ENCODE results near the gene CAPN5.
"Not testable (repeated sequence)": the region's sequence is repeated elsewhere in the genome, so short reads cannot be mapped to it uniquely, and the experiment has no call there.

Gene CAPN5

DNA sequence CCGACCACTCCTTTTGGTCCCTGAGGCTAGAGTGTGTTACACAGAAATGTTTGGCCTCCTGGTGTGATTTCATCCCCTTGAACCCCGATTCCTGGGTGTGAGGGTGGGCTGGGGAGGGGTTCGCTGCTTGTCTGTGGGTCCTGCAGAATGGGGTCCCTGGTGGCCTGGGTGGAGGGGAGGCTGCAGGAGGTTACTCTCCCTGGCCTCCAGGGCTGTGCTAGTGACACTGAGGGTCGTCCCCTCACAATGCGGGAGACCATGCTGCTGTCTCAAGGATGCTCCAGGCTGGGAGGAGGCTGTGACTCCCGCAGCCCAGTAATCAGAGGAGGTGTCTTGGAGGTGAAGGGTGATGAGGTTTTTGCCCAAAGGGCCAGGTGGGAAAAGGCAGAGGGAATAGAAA, 18.9 kb downstream of the CAPN5 start:
- no peak for DNase-seq

DNA sequence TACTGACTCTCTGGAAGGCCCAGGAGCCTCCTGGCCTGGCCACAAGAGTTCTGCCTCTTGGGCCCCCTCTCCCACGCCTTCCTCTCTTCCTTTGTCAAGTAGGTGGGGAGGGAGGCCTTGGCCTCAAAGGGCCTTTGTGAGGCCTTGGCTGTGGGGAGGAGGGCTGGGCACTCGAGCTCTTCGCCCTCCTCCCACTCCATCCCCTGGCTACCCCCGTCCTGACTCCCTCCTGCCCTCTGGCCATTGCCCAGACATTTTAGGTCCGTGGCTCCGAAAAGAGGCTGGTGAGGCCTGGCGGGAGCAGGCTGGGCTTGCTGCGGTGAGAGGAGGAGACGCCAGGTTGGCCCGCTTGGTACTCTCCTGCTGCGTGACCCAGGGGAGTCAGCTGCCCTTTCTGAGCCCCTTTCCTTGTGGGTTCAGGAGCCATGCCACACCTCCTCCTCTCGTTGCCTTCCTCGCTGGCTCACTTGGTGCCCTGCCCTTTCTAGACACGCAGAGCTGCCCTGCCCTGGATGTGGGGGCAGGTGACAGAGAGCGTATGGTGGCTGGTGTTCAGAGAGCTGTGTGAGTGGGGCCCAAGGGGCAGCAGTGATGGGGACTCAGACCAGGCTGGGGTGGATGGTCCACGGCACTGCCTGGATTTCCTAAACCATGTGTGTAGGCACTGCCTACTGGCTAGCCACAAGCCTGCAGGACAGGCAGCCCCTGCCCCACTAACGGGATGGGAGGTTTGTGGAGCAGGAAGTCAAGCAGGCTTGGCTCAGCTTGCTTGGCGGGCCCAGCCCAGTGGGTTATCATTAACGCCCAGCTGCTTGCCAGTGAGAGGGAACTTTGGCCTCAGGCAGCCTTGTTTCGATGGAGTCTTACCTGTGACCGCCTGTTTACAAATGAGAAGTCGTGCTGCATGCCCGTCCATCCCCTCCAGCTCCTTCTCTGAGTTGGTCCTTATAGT, 20.0 kb downstream of the CAPN5 start:
- no peak for DNase-seq

DNA sequence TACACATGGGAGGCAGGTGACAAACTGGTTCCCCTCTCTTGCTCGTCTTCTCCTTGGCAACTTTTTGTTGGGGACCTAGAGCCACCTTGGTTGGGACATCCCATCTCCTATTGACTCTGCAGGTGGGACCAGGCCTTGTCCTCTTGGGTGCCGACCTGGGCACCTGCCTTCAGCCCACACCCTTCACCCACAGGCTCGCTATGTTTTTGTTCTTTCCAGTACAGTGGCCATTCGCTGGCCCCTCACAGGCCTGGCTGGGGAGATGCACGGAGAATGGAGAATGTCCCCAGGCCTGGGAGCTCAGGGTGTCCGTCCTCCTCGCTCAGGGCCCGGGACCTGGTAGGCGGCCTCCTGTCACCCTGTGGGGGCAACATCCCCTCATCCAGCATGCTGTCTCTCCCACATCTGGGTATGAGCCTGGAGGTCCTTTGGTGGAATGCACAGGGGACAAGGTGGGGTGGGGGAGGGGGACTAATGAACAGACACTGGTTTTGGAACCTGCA, 21.0 kb downstream of the CAPN5 start:
- DNase-seq, result no peak

DNA sequence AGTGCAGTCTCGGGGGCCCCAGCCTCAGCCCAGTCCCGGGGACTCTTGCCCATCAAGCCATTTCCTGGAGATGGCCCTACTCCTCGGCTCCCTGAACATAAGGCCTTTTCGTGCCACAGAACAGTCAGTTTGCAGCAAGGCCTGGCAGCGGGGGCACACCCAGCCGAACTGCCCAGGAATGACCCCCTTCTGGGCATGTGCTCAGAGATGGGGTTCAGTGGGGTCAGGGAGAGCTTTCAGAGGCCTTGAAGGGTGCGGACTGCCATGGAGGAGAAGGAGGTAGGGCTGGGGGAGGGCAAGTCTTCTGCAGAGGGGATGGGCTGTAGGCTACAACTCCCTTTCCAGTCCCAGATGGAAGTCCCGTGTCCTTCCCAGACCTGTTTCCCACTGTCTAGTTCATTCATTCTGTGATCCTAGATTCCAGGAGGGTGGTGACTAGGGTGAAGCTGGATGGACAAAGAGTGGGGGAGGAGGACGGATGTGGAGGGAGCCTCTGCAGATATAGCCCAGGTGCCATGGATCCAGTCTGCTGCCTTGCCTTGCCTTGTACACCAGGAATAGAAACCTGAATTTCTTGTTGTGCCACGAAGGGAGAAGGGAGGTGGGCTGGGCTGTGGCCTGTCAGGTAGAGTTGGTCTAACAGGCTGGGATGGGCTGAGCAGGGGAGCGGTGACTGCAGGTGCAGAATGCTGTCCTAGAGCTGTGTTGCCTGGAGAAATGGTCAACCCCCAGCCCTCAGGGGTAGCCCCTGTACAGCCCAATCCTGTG, 21.6 kb downstream of the CAPN5 start:
- no peak for DNase-seq

DNA sequence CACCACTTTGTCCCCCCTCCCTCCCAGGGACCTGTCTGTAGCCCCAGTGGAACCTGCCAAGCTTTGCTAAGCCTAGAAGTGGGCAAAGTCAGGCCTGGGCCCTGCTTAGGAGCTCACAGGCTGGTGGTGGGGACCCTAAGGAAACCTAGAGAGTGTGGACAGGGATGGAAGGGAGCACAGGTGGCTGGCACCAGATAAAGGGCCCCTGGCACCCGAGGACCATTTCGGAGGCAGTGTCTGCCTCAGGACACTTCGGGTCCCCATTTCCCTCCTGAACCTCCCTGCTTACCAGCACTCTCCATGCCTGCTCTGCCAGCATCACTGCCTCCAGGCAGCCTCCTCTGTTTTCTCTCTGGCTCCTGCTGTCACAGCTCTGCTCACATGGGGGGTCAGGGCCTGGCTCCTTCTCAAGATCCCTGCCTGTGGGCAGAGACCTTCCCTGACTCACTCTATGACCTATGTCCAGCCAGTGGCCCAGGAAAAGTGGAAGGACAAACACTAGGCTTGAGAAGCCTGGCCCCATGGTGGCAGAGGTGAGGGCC, 22.3 kb downstream of the CAPN5 start:
- DNase-seq, result no peak

DNA sequence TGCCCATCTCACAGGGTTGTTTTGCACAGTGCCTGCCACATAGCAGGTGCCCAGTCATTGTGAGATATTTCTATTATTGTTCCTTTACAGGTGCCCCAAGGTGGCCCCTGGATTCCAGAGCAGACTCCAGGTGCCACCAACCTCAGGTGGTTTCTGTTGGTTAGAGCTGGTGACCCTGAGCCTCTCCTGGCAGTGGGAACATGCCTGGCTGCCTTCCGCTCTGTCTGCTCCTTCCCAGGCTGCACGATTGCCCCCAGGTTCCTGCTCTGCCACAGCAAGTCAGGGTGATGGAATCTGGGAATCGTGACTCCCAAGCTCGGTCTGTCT, 23.2 kb downstream of the CAPN5 start:
- no peak for DNase-seq

DNA sequence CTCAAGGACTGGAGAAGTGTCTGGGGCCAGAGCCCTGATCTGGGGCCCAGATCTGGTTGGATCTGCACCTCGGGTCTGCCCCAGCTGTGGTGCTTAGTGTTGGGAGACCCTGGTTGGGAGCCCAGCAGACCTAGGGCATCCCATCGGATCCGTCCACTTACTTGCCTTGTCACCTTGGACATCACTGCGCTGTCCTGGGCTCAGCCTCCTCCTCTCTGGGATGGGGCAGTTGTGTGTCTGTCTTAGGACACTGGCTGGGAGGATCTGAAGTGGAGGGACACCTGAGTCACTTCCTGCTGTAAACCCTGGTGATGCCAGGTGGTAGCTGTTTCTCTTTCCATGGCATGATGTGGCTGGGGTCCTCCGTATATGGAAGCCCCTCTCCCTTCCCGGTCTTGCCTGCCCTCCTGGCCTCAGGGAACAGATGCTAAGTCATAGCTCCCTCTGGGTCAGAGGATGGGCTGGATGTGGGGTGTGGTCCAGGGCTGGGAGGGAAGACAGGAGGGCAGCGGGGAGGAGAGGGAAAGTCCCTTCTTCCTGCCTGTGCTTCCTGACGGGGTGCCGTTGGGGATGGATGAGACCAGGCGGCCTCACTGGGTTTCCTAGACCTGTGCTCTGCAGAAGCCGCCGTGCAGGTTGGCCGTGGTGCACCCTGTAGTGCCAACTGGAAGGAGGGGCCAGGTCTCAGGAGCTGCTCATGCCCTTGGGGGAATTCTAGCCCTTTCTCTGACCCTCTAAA, 23.8 kb downstream of the CAPN5 start:
- DNase-seq, result no peak

DNA sequence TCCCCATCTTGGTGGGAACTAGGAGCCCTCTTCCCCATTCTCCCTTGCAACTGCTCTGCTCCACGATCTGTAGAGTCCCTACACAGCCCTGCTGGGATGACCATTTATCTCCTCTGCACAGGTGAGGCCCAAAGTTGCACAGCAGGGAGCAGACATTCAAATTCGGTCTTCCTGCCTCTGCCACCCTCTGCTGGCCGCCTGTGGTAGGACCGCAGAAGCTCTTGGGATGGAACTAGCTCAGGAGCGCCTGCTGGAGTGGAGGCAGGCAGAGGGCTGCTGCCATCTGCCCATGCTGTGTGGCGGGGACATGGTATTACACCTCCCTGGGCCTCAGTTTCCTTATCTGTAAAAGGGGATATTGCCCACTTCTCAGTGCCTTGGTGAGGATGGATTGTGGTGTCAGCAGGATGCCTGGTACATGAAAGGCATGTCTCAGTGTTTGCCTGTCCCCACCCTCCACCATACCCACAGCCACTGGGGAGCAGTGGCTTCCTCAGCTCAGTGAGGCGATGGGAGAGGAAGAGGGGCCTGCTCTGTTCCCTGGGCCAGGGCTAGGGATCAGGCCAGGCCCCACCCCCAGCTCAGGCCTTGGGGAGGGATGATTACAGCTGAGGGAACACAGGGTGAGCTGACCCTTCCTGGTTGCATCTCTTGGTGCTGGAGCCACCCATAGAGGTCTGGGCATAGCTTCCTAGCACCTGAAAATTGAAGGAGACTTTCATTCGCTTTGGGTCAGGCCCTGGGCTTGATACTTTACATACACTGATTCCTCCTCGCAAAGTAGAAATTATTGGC, 24.6 kb downstream of the CAPN5 start:
- peak in 1 of 2 experiments; percentile 37 for DNase-seq

DNA sequence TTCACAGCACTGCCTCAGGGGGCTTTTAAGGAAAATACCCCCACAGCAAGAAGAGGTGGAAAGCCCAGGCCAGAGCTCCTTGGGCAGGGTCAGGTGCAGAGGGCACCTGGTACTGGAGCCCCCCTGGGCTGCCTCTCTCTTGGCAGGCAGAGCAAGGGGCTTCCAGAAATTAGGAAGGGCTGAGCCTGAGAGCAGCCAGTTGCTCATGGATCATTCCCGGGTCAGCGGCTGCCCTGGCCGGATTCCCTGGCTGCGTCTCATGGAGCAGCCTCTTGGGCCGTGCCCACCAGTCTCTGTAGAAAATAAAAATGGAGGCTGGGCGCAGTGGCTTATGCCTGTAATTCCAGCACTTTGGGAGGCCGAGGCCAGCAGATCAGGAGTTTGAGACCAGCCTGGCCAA, 25.6 kb downstream of the CAPN5 start:
- DNase-seq, result no peak

DNA sequence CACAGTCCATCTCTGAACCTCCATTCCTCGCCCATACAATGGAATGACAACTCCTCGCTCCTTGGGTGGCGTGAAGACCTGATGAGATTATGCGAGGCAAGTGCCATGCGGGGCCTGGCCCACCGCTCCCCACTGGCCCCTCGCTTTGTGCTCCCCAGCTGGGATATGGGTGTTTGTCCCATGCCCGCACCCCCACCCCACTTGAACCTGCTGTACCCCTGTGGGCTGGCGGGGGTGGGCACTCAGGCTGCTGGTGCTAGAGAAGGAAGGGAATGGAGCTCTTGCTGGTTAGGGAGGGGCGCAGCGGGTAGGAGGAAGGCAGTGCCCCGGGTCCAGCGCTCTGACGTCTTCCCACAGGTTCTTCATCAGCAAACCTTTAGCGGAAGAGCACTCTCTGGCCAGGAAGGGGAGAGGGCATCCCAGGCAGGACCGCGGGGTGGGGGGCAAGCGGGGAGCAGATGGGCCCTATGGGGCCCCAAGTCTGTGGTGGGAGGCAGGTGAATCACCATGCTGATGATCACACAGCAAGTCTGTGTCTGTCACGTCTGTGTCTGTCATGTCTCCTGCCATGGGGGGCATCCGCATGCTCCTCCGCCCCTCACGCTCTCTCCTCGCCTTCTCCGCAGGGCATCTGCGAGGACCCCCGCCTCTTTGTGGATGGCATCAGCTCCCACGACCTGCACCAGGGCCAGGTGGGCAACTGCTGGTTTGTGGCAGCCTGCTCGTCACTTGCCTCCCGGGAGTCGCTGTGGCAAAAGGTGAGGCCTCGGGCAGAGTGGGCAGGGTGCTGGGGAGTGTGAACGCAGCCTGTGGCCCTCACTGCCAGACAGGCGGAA, 26.5 kb downstream of the CAPN5 start:
- no peak for DNase-seq

DNA sequence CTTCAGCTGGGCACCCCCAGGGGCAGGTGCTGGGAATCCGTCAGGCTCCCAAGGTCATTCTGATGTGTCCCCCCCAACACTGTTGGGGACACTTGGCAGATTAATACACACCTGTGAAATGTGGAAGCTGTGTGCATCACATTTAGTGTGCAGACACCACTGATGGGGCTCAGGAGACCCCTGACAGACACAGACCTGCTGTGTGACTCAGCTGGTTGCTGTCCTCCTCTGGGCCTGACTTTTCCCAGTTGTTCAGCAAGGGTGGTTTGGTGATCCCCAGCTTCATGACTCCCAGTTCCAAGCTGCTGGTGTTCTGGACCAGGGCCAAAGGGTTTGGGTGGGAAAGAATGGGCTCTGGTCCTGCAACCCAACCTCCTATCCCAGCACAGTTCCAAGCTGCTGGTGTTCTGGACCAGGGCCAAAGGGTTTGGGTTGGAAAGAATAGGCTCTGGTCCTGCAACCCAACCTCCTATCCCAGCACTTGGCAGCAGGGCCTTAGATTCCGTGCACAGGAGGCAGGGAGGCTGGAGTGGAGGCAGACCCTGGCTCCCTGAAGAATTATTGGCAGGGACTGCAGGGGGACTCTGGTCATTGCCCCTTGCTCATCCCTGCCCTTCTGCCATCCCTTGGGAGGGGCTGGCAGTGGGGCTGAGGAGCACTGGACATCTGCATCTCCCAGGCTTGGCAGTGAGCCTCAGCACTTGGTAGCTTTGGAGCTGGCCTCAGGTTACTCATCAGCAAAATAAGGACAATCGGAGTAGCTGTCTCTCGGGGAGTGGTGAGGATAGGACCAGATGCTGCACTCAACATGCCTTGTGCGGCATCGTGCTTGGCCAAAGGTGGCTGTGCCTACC, 27.4 kb downstream of the CAPN5 start:
- no peak for DNase-seq

DNA sequence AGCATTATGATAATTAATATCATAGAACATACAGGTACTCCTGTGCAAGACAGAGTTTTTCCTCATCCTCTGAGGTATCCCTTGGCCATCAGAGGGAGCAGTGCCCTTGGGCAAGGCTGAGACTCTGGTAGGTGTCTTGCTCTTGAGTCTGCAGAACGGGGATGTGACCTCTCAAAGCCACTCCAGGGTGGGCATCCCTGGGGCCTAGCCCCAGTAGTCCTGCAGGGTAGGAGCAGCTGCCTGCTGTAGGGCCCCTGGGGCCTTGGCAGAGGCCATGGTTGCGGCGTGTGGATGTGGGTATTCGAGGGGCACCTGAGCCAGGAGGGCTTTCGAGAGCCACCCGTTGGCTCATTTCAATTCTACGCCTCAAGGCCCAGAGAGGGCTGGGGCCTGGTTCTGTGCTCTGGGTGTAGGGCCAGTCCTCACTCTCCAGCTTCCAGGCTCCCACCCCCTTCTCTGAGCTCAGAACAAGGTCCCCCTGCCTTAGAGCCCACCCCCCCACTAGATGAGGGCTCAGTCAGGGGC, 28.1 kb downstream of the CAPN5 start:
- DNase-seq, result no peak

DNA sequence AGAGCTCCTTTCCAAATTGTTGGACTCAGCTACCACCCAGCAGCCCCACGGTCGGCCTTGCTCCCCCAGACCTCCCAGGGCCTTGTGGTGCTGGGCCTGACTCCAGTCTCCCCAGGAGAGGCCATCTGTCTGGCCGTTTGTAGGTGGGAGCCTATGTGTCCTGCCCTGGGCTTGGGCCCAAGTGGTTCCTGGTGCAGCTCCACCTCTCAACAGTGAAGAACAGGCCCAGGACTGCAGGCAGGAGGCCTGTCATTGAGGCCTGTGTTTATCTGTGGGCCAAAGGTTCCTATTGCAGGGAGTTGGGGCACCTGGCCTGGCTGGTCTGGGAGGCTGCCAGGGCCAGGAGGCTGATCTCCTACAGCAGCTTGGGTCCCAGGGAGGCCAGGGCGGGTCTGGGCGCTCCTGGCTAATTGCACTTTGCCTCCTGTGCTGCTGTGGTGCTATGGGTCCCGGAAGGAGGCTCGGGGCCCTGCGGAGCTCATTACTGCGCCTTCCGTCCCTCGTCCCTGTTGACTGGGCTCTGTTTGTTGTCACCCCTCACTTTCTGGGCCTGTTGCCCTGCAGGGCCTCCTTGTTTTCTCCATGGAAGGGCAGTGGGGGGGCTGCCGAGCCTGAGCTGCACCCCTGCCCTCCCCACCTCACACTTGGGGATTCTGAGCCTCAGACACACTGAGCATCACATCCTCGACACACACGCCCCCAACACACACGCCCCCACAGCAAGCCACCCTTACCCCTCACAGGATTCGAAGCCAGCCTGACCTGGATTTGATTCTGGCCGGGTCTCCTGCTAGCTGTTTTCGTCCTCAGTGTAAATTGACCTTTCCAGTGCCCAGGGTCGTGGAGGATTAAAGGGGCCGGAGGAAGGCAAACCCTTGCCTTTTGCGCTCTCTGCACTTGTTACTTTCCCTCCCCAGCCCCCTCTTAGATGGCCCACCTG, 29.1 kb downstream of the CAPN5 start:
- no peak for DNase-seq

DNA sequence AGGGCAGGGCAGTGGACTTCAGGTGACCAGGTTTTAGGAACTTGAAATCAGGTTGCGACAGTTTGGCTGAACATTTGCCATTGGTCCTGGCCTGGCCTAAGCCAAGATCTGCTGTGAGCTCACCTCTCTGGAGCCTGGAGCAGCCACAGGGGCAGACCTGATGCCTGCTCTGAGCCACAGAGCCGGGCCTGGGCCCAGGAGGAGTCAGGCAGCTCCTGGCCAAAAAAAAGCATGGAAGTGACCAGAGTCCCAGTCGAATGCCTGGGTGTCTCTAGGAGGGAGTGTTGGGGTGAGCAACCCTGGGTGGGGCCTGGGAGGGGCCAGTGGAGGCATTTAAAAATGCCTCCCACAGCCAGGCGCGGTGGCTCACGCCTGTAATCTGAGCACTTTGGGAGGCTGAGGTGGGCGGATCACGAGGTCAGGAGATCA, 29.8 kb downstream of the CAPN5 start:
- no peak for DNase-seq

DNA sequence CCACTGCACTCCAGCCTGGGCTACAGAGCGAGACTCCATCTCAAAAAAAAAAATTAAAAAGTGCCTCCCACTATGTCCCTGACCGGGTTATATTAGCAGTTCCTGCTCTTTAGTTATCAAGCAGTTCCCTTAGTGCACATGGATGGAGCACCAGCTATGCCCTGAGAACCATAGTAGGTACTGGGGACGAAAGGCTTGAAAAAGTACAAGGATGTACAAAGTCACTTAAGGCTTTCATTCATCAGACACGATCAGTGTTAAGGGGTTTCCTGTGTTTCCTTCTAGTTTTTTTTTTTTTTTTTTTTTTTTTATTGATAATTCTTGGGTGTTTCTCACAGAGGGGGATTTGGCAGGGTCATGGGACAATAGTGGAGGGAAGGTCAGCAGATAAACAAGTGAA, 30.4 kb downstream of the CAPN5 start:
- DNase-seq, result not testable (repeated sequence)

DNA sequence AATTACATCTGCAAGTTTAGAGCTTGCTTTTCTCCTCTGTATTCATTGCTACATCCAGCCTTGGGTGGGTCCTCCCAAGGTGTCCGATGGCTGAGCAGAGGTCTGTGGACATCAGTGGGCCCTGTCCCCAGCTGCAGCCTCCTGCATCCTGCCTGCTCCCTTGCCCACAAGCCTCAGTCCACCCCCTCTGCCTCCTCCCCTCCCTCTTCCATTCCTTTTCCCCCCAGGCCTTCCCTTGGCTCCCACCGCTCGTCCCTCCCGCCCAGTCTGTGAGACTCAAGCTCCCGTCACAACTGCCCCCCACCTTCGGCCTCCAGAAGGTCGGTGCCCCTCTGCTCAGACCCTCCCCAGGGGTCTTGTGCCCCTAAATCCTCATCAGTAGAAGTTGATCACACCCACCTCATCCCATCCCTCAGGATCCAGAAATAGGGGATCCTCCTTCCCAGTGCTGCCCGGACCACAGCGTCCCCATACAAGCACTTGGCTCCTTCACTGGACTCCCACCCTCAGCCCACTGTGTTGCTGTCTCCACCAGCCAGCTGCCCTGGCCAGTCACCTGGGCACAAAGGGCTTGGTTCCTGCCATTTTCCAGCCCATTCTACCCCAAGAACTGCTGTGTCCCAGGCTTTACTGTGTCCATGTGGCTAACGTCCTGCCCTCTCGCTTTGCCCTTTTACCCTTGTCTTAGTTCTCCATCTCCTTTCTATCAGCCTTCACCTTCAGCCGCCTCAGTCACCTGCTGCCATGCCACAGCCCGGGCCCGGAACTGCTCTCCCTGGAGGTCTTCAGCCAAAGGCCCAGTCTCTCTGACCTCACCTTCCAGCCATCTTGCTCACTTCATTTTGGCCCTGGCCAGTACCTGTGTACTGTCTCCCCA, 33.6 kb downstream of the CAPN5 start:
- DNase-seq, result no peak

DNA sequence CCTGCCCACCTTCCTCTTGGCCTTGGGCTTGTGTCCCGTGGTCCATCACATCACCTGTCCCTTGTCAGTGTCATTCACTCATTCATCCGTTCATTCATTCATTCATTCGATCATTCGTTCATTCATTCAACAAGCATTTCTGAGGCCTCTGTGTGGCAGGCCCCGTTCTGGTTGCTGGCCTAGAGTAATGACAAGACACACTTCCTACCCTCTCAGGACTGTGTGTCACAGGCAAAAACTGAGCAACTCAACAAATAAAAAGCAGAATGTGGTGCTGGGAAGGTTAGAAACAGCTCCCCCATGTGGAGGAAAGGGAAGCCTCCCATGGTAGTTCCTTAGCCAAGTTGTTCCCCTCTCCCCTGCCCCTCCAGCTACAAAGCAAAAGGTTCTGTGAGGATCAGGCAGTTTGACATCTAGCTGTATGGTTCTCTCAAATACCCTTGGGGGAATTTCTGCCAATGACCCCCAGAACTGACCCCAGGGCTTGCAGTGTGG, 34.3 kb downstream of the CAPN5 start:
- DNase-seq, result no peak

All from NCI-H187 (cell line).